Peyer's patch (tissue), 4 donors: ENCODE measurements around the gene SMIM43. TPM values are rescaled to one million over a fixed set of nuclear protein-coding genes. Genes with fewer than 3 reads are reported as not detected.

Experiments used
- DNase-seq, 3 donors: peaks; one replicate each; pipeline ENCODE4 v3.0.0-alpha.2; 2017 to 2019
- H3K27ac ChIP-seq, 4 donors: fragments of 200-600 bp; sonication (generic); one replicate each; pipeline ENCODE4 v1.5.1; 2016 to 2019
- H3K27me3 ChIP-seq, 2 donors: fragments of 200-600 bp; sonication (generic); one replicate each; pipeline ENCODE4 v1.5.1; 2019
- H3K36me3 ChIP-seq, 3 donors: fragments of 200-600 bp; sonication (generic); one replicate each; pipeline ENCODE4 v1.5.1; 2016 to 2019
- H3K4me1 ChIP-seq, 4 donors: fragments of 200-600 bp; sonication (generic); one replicate each; pipeline ENCODE4 v1.5.1; 2016 to 2019
- H3K4me3 ChIP-seq, 4 donors: fragments of 200-600 bp; sonication (generic); 1 replicate in 3 of 4; 2 replicates in 1 of 4; pipeline ENCODE4 v1.5.1; 2016 to 2019; ENCODE audit warnings: mild to moderate bottlenecking in 1 of 4
- H3K9me3 ChIP-seq, 4 donors: fragments of 200-600 bp; sonication (generic); one replicate each; pipeline ENCODE4 v1.5.1; 2016 to 2019; ENCODE audit warnings: mild to moderate bottlenecking in 1 of 4
- POLR2A ChIP-seq, 2 donors: fragments of 450-650 bp; IDR thresholded peaks; one replicate each; pipeline ENCODE4 v1.5.1; 2017; ENCODE audit warnings: antibody characterized with exemption in 2 of 2, mild to moderate bottlenecking in 2 of 2, moderate library complexity in 2 of 2
- total RNA-seq, 4 donors: library from RNA; depleted of rRNA; stranded (reverse); fragments of >200 nt; gene quantifications; one replicate each; pipeline ENCODE4 v1.1.0, GENCODE V29; 2016
- TF ChIP-seq, protein P1 (sequence below), 6 experiments: fragments of 450-650 bp in 4 of 6; fragments of 200-600 bp in 2 of 6; sonication (generic) in 1 of 6; IDR thresholded peaks; one replicate each; pipeline ENCODE4 v1.5.1; 2017 to 2019; ENCODE audit warnings: antibody characterized with exemption in 6 of 6, mild to moderate bottlenecking in 3 of 6, moderate library complexity in 1 of 6

SMIM43 gene
- total RNA-seq, 4 donors from 2014 or later: not detected

DNA sequence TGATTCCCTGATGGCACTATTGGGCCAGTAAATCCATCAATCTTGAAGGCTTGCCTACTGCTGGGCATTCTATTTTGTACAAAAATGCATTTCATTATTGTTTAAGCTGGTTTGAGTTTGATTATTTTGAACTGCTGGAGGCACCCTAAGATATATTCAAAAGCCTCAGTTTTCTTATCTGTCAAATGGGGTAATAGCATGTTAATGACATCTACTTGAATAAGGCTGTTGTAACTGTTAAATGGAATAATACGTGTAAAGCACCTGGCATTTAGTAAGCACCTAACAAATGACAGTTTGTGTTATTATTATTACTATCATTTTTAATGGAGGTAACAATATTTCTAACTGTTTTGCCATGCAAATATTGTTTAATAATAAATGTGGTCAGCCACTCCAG, 6.9 kb upstream of the SMIM43 start:
- Histone ChIP-seq H3K4me1 (no peaks in the 10 kb centered on the region), H3K27ac (no peak overlapping the region), H3K4me3 (no peak overlapping the region), H3K27me3 (no peaks in the 10 kb centered on the region), H3K36me3 (no peaks in the 10 kb centered on the region), H3K9me3 (no peaks in the 10 kb centered on the region)
- TF ChIP-seq POLR2A (IDR thresholded peaks at IDR 0.05): no peak
- TF ChIP-seq, protein P1, sequence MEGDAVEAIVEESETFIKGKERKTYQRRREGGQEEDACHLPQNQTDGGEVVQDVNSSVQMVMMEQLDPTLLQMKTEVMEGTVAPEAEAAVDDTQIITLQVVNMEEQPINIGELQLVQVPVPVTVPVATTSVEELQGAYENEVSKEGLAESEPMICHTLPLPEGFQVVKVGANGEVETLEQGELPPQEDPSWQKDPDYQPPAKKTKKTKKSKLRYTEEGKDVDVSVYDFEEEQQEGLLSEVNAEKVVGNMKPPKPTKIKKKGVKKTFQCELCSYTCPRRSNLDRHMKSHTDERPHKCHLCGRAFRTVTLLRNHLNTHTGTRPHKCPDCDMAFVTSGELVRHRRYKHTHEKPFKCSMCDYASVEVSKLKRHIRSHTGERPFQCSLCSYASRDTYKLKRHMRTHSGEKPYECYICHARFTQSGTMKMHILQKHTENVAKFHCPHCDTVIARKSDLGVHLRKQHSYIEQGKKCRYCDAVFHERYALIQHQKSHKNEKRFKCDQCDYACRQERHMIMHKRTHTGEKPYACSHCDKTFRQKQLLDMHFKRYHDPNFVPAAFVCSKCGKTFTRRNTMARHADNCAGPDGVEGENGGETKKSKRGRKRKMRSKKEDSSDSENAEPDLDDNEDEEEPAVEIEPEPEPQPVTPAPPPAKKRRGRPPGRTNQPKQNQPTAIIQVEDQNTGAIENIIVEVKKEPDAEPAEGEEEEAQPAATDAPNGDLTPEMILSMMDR (IDR thresholded peaks at IDR 0.05): no peak
- DNase-seq: no peak

DNA sequence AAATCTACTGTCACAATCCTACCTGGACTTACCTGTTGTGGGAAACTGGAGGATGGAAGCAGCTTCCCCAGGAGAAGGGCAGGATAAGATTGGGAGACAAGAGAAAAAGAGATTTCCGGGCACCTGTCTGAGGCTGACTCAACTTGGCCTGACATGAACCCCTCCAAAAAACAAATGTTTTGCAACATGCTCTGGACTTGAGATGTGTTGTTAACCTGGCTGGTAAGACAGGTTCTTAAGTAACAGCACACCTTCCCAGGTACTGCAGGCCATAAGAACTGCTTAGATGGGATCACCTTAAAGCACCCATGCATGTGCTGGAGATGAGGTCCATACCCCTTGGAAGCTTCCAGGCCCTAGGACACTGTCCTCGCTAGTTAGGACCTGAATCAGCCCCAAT, 4.4 kb upstream of the SMIM43 start:
- no peak for TF ChIP-seq POLR2A (IDR thresholded peaks at IDR 0.05)
- TF ChIP-seq, protein P1 (IDR thresholded peaks at IDR 0.05): no peak
- Histone ChIP-seq H3K9me3 (no peaks in the 10 kb centered on the region), H3K27me3 (peaks cover 0 to 5% of the 10 kb centered on the region in 2 donors), H3K27ac (no peak overlapping the region), H3K4me1 (peaks cover 0 to 9% (median 0%) of the 10 kb centered on the region in 4 donors), H3K4me3 (no peak overlapping the region), H3K36me3 (no peaks in the 10 kb centered on the region)
- DNase-seq: no peak

DNA sequence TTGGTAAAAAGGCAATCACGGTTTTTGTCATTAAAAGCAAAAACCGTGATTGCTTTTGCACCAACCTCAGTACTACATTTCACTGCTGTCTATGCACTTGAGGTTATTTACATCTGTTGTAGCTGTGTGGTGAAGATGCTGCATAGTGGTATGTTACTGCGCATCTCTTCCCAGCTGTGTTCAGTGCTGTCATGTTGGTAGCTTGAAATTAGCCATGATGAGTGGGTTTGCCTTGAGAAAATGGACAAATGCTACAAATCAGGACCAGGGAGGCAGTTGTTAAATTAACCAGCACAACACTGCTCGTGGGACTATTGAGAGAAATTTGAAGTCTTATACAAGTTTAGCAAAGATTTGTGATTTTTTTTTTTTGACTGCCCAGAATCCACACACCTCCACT, 2.2 kb upstream of the SMIM43 start:
- H3K27me3 ChIP-seq: peaks cover 0 to 5% of the 10 kb centered on the region in 2 donors
- H3K36me3 ChIP-seq: no peaks in the 10 kb centered on the region
- H3K4me1 ChIP-seq: peaks cover 0 to 9% (median 0%) of the 10 kb centered on the region in 4 donors
- no peak for TF ChIP-seq POLR2A (IDR thresholded peaks at IDR 0.05)
- TF ChIP-seq, protein P1 (IDR thresholded peaks at IDR 0.05): no peak
- H3K9me3 ChIP-seq: no peaks in the 10 kb centered on the region
- no peak overlapping the region for H3K27ac ChIP-seq
- no peak overlapping the region for H3K4me3 ChIP-seq
- DNase-seq: no peak

GRCh38 chr4:121765971-121766538, 1.1 kb upstream of the SMIM43 start:
- Histone ChIP-seq H3K36me3 (no peaks in the 10 kb centered on the region), H3K27ac (no peak overlapping the region), H3K4me1 (peaks cover 0 to 9% (median 0%) of the 10 kb centered on the region in 4 donors), H3K9me3 (no peaks in the 10 kb centered on the region), H3K4me3 (no peak overlapping the region), H3K27me3 (peaks cover 0 to 5% of the 10 kb centered on the region in 2 donors)
- no peak for DNase-seq
- TF ChIP-seq, protein P1 (IDR thresholded peaks at IDR 0.05): no peak
- no peak for TF ChIP-seq POLR2A (IDR thresholded peaks at IDR 0.05)

GRCh38 chr4:121765368-121765705, 373 bp upstream of the SMIM43 start:
- no peak for DNase-seq
- peak overlapping the region in 2 of 4 donors; percentile 18 to 28 for H3K4me3 ChIP-seq
- TF ChIP-seq POLR2A (IDR thresholded peaks at IDR 0.05): no peak
- TF ChIP-seq, protein P1 (IDR thresholded peaks at IDR 0.05): no peak

More at GRCh38 chr4:121765368-121765705, 373 bp upstream of the SMIM43 start:
- Histone ChIP-seq H3K9me3 (no peaks in the 10 kb centered on the region), H3K4me1 (peaks cover 0 to 9% (median 0%) of the 10 kb centered on the region in 4 donors), H3K27me3 (peaks cover 0 to 5% of the 10 kb centered on the region in 2 donors), H3K27ac (no peak overlapping the region), H3K36me3 (no peaks in the 10 kb centered on the region)
